ENCODE results near the gene DHH. TPM values are rescaled to one million over a fixed set of nuclear protein-coding genes. Genes with fewer than 3 reads are reported as not detected.

The DHH gene
- total RNA-seq, 1 experiment from 2014 or later = not detected

GRCh38 chr12:49043856-49044258 is 50.7 kb downstream of the DHH start:
- no peaks in the 10 kb centered on the region for H3K9me3 Mint-ChIP-seq (ENCODE audit: low read depth, unreplicated experiment)
- TF ChIP-seq CTCF (IDR thresholded peaks at IDR 0.05; ENCODE audit: unreplicated experiment) = no peak
- TSS peak; percentile 18 for BruUV-seq (replicated peaks)
- H3K4me3 Mint-ChIP-seq (ENCODE audit: low read depth, unreplicated experiment) = no peak overlapping the region
- CTCF ChIA-PET = no interaction called here
- H3K4me1 Mint-ChIP-seq (ENCODE audit: low read depth, unreplicated experiment) = no peaks in the 10 kb centered on the region
- no peak overlapping the region for H3K27ac Mint-ChIP-seq (ENCODE audit: unreplicated experiment)
- H3K36me3 Mint-ChIP-seq (ENCODE audit: insufficient read depth, unreplicated experiment) = peaks cover 48% of the 10 kb centered on the region
- no peaks in the 10 kb centered on the region for H3K27me3 Mint-ChIP-seq (ENCODE audit: unreplicated experiment)
- DNase-seq = peak; percentile 41
- intact Hi-C loops (cut with micrococcal nuclease; ENCODE audit: unreplicated experiment) = no loop called here

- no TSS peak for BruUV-seq (replicated peaks)
- Mint-ChIP-seq H3K27me3 (ENCODE audit: unreplicated experiment) (no peaks in the 10 kb centered on the region), H3K9me3 (ENCODE audit: low read depth, unreplicated experiment) (no peaks in the 10 kb centered on the region), H3K27ac (ENCODE audit: unreplicated experiment) (no peak overlapping the region), H3K4me3 (ENCODE audit: low read depth, unreplicated experiment) (no peak overlapping the region), H3K36me3 (ENCODE audit: insufficient read depth, unreplicated experiment) (peaks cover 54% of the 10 kb centered on the region), H3K4me1 (ENCODE audit: low read depth, unreplicated experiment) (no peaks in the 10 kb centered on the region)
- no peak for DNase-seq
- CTCF ChIA-PET = interaction anchor here (0.6 kb wide), 1 partner anchor 467 kb away, joined by 3 read pairs; no protein-coding TSS in a partner anchor
- TF ChIP-seq CTCF (IDR thresholded peaks at IDR 0.05; ENCODE audit: unreplicated experiment) = no peak
- intact Hi-C loops (cut with micrococcal nuclease; ENCODE audit: unreplicated experiment) = no loop called here
These were observed 51.4 kb downstream of the DHH start for GRCh38 chr12:49043241-49043640.

GRCh38 chr12:49041881-49042484 is 52.6 kb downstream of the DHH start:
- Mint-ChIP-seq H3K9me3 (ENCODE audit: low read depth, unreplicated experiment) (no peaks in the 10 kb centered on the region), H3K36me3 (ENCODE audit: insufficient read depth, unreplicated experiment) (peaks cover 57% of the 10 kb centered on the region), H3K4me3 (ENCODE audit: low read depth, unreplicated experiment) (no peak overlapping the region), H3K27ac (ENCODE audit: unreplicated experiment) (no peak overlapping the region), H3K4me1 (ENCODE audit: low read depth, unreplicated experiment) (no peaks in the 10 kb centered on the region), H3K27me3 (ENCODE audit: unreplicated experiment) (no peaks in the 10 kb centered on the region)
- CTCF ChIA-PET = no interaction called here
- intact Hi-C loops (cut with micrococcal nuclease; ENCODE audit: unreplicated experiment) = no loop called here
- no TSS peak for BruUV-seq (replicated peaks)
- no peak for DNase-seq
- no peak for TF ChIP-seq CTCF (IDR thresholded peaks at IDR 0.05; ENCODE audit: unreplicated experiment)

- Mint-ChIP-seq H3K27me3 (ENCODE audit: unreplicated experiment) (no peaks in the 10 kb centered on the region), H3K9me3 (ENCODE audit: low read depth, unreplicated experiment) (no peaks in the 10 kb centered on the region), H3K27ac (ENCODE audit: unreplicated experiment) (no peak overlapping the region), H3K4me3 (ENCODE audit: low read depth, unreplicated experiment) (no peak overlapping the region), H3K4me1 (ENCODE audit: low read depth, unreplicated experiment) (no peaks in the 10 kb centered on the region), H3K36me3 (ENCODE audit: insufficient read depth, unreplicated experiment) (peaks cover 57% of the 10 kb centered on the region)
- CTCF ChIA-PET = no interaction called here
- TF ChIP-seq CTCF (IDR thresholded peaks at IDR 0.05; ENCODE audit: unreplicated experiment) = no peak
- intact Hi-C loops (cut with micrococcal nuclease; ENCODE audit: unreplicated experiment) = no loop called here
- BruUV-seq (replicated peaks) = no TSS peak
- DNase-seq = no peak
These were observed 53.3 kb downstream of the DHH start for GRCh38 chr12:49041036-49041880.

Data from Calu3 (cell line).